Thymus (tissue), 11 donors: ENCODE measurements around the gene GARNL3. TPM values are rescaled to one million over a fixed set of nuclear protein-coding genes. Genes with fewer than 3 reads are reported as not detected.

Experiments
- DNase-seq, 9 donors: peaks; one replicate each; pipeline ENCODE4 v3.0.0-alpha.2; 2013; ENCODE audit warnings: low spot score in 9 of 9, low read depth in 6 of 9, missing footprints in 1 of 9
- H3K27ac ChIP-seq, 2 donors: one replicate each; pipeline ENCODE4 v1.5.1; 2013; ENCODE audit warnings: control low read depth in 1 of 2, low read depth in 1 of 2, low read length in 1 of 2, mild to moderate bottlenecking in 1 of 2, moderate library complexity in 1 of 2
- H3K27me3 ChIP-seq, 2 donors: one replicate each; pipeline ENCODE4 v1.5.1; 2013; ENCODE audit warnings: low read length in 1 of 2; ENCODE audit not compliant: control insufficient read depth in 2 of 2, insufficient read depth in 1 of 2
- H3K36me3 ChIP-seq, 2 donors: one replicate each; pipeline ENCODE4 v1.5.1; 2013; ENCODE audit warnings: low read length in 1 of 2, mild to moderate bottlenecking in 1 of 2, moderate library complexity in 1 of 2; ENCODE audit not compliant: control insufficient read depth in 2 of 2, insufficient read depth in 2 of 2
- H3K4me1 ChIP-seq, 2 donors: one replicate each; pipeline ENCODE4 v1.5.1; 2013; ENCODE audit warnings: low read length in 2 of 2; ENCODE audit not compliant: control insufficient read depth in 2 of 2, insufficient read depth in 2 of 2
- H3K4me3 ChIP-seq, 2 donors: one replicate each; pipeline ENCODE4 v1.5.1; 2013; ENCODE audit warnings: low read length in 2 of 2, control low read depth in 1 of 2, mild to moderate bottlenecking in 1 of 2
- H3K9me3 ChIP-seq, 2 donors: one replicate each; pipeline ENCODE4 v1.5.1; 2013; ENCODE audit warnings: low read length in 1 of 2, mild to moderate bottlenecking in 1 of 2; ENCODE audit not compliant: control insufficient read depth in 2 of 2, insufficient read depth in 1 of 2
- WGBS: extraction: QIAGEN DNeasy Blood & Tissue Kit; methylation state at CpG from one replicate; pipeline ENCODE4 v1.1.7; 2013; 5-methylcytosine and 5-hydroxymethylcytosine counted together
- polyA plus RNA-seq: library from polyadenylated mRNA; stranded (reverse); fragments of 200-250 nt; gene quantifications from one replicate; pipeline ENCODE4 v1.2.3, GENCODE V29; 2013
- total RNA-seq: library from RNA; stranded (reverse); fragments of 120-200 nt; gene quantifications from one replicate; pipeline ENCODE4 v1.2.4, GENCODE V29; 2013
- donor health status: healthy.

GARNL3 gene
- total and polyA plus RNA-seq, 2 donors, result 1.5 to 2.2 TPM

- 97% methylated on average over 4 of the region's 4 CpGs for whole genome bisulfite sequencing
- H3K9me3 ChIP-seq, result no peaks in the 10 kb centered on the region
- H3K36me3 ChIP-seq, result no peaks in the 10 kb centered on the region
- DNase-seq, result no peak
- no peak overlapping the region for H3K4me3 ChIP-seq
- peaks cover 0 to 8% of the 10 kb centered on the region in 2 donors for H3K27me3 ChIP-seq
- no peak overlapping the region for H3K27ac ChIP-seq
- H3K4me1 ChIP-seq, result no peaks in the 10 kb centered on the region
Observed at GRCh38 chr9:127252410-127253318, 11.9 kb upstream of the GARNL3 start.

GRCh38 chr9:127253446-127253845 lies 11.1 kb upstream of the GARNL3 start:
- Histone ChIP-seq H3K36me3 (no peaks in the 10 kb centered on the region), H3K27ac (no peak overlapping the region), H3K4me3 (no peak overlapping the region), H3K9me3 (no peaks in the 10 kb centered on the region), H3K27me3 (peaks cover 0 to 3% of the 10 kb centered on the region in 2 donors), H3K4me1 (no peaks in the 10 kb centered on the region)
- 96% methylated on average over 2 of the region's 2 CpGs for WGBS
- no peak for DNase-seq

GRCh38 chr9:127255692-127256091 lies 8.9 kb upstream of the GARNL3 start:
- H3K4me1 ChIP-seq, result no peaks in the 10 kb centered on the region
- H3K27me3 ChIP-seq, result peaks cover 0 to 3% of the 10 kb centered on the region in 2 donors
- no peaks in the 10 kb centered on the region for H3K36me3 ChIP-seq
- no peaks in the 10 kb centered on the region for H3K9me3 ChIP-seq
- no peak overlapping the region for H3K27ac ChIP-seq
- no peak for DNase-seq
- H3K4me3 ChIP-seq, result no peak overlapping the region

- H3K36me3 ChIP-seq, result no peaks in the 10 kb centered on the region
- no peak overlapping the region for H3K27ac ChIP-seq
- H3K4me3 ChIP-seq, result no peak overlapping the region
- H3K27me3 ChIP-seq, result peaks cover 0 to 3% of the 10 kb centered on the region in 2 donors
- no peaks in the 10 kb centered on the region for H3K9me3 ChIP-seq
- no peaks in the 10 kb centered on the region for H3K4me1 ChIP-seq
- 97% methylated on average over 5 of the region's 5 CpGs for WGBS
- DNase-seq, result no peak
Observed at GRCh38 chr9:127256324-127256723, 8.2 kb upstream of the GARNL3 start.

GRCh38 chr9:127258606-127259471 lies 5.7 kb upstream of the GARNL3 start:
- Histone ChIP-seq H3K9me3 (no peaks in the 10 kb centered on the region), H3K4me3 (no peak overlapping the region), H3K36me3 (no peaks in the 10 kb centered on the region), H3K27me3 (peaks cover 3% of the 10 kb centered on the region in 2 donors), H3K27ac (no peak overlapping the region), H3K4me1 (no peaks in the 10 kb centered on the region)
- DNase-seq, result no peak
- WGBS, result 95% methylated on average over 7 of the region's 7 CpGs

GRCh38 chr9:127262602-127263001 lies 2.0 kb upstream of the GARNL3 start:
- H3K4me1 ChIP-seq, result no peaks in the 10 kb centered on the region
- no peaks in the 10 kb centered on the region for H3K9me3 ChIP-seq
- no peak overlapping the region for H3K4me3 ChIP-seq
- no peaks in the 10 kb centered on the region for H3K36me3 ChIP-seq
- no peak overlapping the region for H3K27ac ChIP-seq
- DNase-seq, result no peak
- H3K27me3 ChIP-seq, result peaks cover 3% of the 10 kb centered on the region in 2 donors

- Histone ChIP-seq H3K27ac (no peak overlapping the region), H3K4me3 (no peak overlapping the region), H3K9me3 (no peaks in the 10 kb centered on the region), H3K4me1 (no peaks in the 10 kb centered on the region), H3K27me3 (peaks cover 3% of the 10 kb centered on the region in 2 donors), H3K36me3 (no peaks in the 10 kb centered on the region)
- no peak for DNase-seq
- WGBS, result 98% methylated on average over 9 of the region's 9 CpGs
Observed at GRCh38 chr9:127263237-127263636, 1.3 kb upstream of the GARNL3 start.

GRCh38 chr9:127263664-127264063 lies 910 bp upstream of the GARNL3 start:
- Histone ChIP-seq H3K36me3 (no peaks in the 10 kb centered on the region), H3K4me3 (no peak overlapping the region), H3K27ac (no peak overlapping the region), H3K9me3 (no peaks in the 10 kb centered on the region), H3K4me1 (no peaks in the 10 kb centered on the region), H3K27me3 (peaks cover 3% of the 10 kb centered on the region in 2 donors)
- DNase-seq, result no peak
